GM18868 (cell line): ENCODE results near the gene USH2A.

Experiments used
- ATAC-seq: cut with Tn5 transposase; IDR thresholded peaks from one replicate; pipeline ENCODE4 v1.9.1; 2021; ENCODE audit warnings: mild to moderate bottlenecking, moderate library complexity; ENCODE audit not compliant: unreplicated experiment

USH2A gene

GRCh38 chr1:215807911-215808436 lies 615.3 kb downstream of the USH2A start:
- ATAC-seq, result no peak

DNA sequence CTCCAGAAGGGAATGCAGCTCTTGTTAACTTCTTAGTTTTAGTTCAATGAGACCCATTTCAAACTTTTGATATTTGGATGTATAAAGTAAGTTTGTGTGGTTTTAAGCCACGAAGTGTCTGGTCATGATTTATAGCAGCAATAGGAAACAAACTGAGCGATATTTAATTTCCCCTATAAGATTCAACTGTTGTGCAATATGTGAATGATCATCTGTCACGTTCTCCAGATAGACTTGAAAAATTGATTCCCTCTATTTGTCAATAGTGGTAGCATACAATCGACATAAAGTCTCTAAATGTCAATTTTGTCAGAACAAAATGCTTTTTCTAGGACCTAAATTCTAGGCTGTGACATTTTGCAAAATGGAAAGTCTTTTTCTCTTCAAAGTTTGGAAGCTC lies 616.0 kb downstream of the USH2A start:
- ATAC-seq, result no peak

- ATAC-seq, result no peak
Measured at GRCh38 chr1:215797859-215798258, 625.4 kb downstream of the USH2A start.

DNA sequence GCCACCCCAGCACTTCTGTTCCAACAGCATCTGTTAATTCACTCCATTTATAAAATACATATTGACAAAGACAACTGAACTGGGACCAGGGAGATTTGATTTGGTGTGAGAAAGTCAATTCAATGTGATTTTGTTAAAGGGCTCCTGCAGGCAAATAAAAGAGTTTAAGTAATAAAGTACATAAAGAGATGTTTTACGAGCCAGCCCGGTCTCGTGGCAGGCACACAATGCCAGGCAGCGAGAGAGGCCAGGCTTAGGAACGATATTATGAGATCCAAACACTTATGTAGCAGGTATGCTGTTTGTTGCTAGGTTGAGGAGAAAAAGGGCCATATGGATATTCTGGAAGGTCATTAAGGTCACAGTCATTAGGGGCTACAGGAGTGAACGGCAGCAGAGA lies 629.1 kb downstream of the USH2A start:
- no peak for ATAC-seq

DNA sequence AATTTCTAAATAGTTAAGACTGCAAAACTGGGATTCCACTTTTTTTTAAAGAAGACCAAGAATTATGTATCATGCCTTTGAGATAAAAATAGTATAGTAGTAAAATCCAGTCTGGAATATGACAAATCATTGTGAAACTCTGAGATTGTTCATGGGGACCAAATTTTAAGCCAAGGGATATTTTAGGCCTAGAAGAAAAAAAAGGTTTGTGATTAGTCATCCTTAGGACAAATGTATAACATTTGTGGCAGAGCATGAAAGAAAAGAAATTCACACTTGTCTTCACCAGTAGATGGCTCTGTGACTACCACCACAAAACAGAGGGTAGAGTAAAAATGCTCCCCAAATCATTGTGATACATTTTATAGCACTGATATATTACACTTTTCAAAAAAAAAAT lies 630.1 kb downstream of the USH2A start:
- ATAC-seq, result no peak

DNA sequence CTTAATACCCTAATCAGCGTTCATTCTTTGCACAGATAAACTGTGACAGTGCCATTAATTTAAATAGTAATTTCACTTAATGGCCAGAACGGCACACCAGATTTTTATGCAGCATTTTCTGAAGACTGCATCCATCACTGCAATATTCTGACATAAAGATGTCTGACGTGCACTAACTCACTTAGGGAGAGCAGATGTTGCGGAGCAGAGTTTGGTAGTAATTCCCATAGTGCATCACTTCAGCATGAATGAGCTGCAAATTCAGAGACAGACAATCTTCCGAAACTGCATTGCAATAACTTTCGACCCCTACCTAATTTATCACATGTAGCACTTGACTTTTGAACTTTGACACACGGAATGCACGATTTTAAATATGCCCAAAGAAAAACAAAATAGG lies 630.8 kb downstream of the USH2A start:
- ATAC-seq, result no peak

- no peak for ATAC-seq
Measured at GRCh38 chr1:215789981-215790380, 633.3 kb downstream of the USH2A start.

- no peak for ATAC-seq
Measured at GRCh38 chr1:215786997-215787396, 636.3 kb downstream of the USH2A start.

DNA sequence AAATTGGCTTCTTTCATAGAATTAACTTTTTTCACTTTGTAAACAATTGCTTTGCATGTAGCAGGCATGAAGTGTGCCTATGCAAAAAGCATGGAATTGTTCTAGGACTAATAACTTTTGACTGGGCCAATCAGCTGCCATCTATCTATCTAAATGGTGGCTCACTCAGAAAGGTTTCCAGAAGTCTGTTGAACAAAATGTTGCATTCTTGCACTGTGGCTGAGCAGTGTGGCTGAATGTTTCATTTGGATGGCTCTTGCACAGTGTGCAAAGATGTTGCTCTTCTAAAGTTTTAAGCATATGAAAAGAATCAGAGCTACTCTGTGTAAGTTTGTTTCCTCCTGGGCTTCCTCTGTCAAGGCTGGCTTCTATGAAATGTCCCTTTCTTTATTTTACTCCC lies 642.6 kb downstream of the USH2A start:
- ATAC-seq, result no peak

- no peak for ATAC-seq
Measured at GRCh38 chr1:215780139-215780538, 643.1 kb downstream of the USH2A start.

GRCh38 chr1:215779729-215780128 lies 643.5 kb downstream of the USH2A start:
- ATAC-seq, result no peak

DNA sequence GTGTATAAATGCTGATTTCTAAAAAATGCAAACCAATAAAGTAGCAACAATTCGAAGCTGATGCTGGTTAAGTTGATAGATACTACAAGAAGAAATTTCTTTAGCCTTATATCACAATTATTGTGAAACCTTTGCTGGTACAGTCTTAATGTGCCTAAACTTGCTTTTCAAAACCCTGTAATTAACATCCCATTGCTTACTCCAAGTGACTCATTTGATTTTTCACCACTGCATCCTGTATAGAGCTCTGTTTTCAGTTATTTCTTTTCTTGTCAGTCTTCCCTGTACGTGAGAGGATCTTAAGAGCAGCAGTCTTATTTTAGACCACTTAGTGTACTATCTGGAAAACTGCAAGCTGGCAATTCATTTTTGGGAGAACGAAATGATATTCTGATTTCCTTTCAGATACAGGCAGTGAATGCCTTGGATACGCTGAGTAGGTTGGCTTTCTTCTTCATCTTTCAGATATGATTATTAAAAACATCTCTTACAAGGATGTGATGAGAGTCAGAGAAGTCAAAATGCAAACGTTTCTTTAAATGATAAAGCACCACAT lies 645.8 kb downstream of the USH2A start:
- no peak for ATAC-seq

DNA sequence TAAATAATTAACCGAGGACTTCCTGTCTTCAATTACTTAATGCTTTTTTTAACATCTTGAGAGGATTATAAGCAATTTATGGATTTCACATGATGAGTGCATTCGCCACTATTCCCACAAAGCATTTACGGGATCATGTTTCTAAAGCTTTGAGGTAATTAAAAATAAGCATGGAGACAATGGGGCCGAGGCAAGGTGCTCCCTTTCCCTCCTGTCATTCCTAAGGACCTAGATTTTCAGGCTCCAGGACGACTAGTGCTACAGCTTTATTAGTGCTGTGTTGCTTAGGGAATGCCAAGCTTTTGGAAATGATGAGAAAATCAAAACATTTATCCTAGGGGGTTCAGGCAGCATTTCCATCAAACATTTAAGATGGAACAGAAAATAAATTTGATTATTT lies 646.9 kb downstream of the USH2A start:
- ATAC-seq, result no peak

- ATAC-seq, result no peak
Measured at GRCh38 chr1:215772151-215772550, 651.1 kb downstream of the USH2A start.

DNA sequence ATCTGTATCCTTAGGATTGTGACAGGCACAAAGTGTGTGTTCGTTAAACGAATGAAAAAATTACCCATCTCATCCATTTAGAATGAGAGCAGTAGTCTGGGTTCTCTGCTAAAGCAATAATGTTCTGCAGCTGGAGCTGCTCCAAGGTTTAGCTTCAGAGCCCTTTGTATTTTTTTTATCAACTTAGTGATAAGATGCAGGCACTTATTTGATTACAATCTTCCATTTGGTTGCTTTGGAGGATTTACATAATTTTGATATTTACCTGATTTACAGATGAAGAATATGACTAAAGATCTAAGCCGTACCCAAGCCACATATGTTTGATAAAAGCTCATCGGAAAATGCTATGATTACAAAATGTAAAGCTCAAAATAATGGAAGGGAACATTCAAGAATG lies 654.9 kb downstream of the USH2A start:
- no peak for ATAC-seq

- no peak for ATAC-seq
Measured at GRCh38 chr1:215767761-215768160, 655.5 kb downstream of the USH2A start.

DNA sequence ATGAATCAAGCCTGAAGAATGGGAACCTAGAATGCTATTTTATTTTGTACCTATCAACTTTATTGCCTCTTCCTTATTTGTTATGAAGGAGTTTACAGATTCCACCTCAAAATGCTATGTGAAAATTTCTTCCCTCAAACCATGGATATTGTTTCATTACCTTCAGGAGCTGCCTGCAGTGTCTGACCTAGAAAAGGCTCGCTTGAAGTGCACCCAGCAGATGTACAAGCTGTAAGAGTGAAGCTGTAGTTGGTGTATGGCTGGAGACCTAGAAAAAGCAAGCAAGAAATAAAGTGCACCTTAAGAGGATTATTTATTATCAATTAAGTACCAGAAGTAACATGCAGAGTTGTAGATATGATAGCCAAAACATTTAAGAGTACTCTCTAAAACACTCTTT lies 656.7 kb downstream of the USH2A start:
- no peak for ATAC-seq

DNA sequence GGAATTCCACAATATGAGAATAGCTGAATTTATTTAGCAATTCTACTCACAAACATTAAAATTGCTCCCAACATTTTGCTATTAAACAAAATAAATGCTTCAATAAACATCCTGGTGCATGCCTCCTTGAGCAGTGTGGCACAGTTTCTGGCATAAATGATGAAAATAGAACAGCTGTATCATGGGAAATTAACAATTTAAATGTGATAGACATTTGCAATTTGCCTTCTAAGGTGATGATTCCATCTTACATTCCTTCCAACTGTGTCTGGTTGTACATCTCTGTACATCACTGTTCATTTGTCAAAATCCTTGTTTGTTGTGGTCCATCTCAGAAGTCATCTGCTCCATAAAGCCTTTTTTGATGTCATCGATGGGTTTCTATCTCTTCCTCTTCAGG lies 657.4 kb downstream of the USH2A start:
- no peak for ATAC-seq

GRCh38 chr1:215761446-215761845 lies 661.8 kb downstream of the USH2A start:
- no peak for ATAC-seq

GRCh38 chr1:215754112-215754511 lies 669.1 kb downstream of the USH2A start:
- no peak for ATAC-seq

- no peak for ATAC-seq
Measured at GRCh38 chr1:215749414-215749813, 673.8 kb downstream of the USH2A start.

DNA sequence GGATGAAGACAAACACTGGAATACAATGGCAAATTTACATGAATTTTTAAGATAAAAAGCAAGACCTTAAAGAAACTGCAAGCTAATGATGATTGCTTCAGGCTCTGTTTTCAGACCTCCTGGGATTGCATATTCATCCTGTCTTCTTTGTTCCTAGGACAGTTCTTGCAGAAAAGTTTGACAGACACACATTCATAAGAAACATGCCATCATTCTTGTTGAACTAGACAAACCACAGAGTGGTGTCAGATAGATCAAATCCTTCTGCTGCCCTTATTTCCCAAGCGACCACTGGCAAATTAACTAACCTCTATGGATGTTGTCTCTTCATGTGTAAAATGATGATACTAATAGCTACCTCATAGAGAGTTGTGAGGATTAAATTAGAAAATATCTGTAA lies 674.8 kb downstream of the USH2A start:
- no peak for ATAC-seq

GRCh38 chr1:215744419-215744818 lies 678.8 kb downstream of the USH2A start:
- ATAC-seq, result no peak
